ENCODE data around the gene DDX59.

The DDX59 gene

DNA sequence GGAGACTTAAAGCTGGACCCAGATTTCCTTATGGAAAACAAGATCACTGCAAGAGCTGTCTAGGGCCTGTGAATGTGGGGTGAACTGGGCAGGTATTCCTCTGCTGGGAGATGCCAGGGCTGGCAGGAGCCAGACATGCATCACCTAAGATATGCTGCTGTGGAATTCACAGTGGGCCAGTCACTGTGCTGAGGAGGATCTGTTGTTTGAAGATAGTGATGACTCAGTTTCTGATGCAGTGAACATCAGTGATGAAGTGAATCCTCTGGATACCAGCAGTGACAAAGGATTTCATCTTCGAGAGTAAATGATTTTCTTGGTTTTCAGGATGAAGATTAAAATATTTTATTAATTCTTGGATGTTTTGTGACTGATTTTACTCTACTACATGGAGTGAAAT lies 39.1 kb upstream of the DDX59 start:
- Histone ChIP-seq H3K9me3 (ENCODE audit: insufficient read depth, low read length, severe bottlenecking) (no peaks in the 10 kb centered on the region), H3K27ac (ENCODE audit: low read length) (no peak overlapping the region), H3K4me1 (ENCODE audit: insufficient read depth, low read length) (no peaks in the 10 kb centered on the region), H3K27me3 (ENCODE audit: insufficient read depth, low read length, poor library complexity) (no peaks in the 10 kb centered on the region), H3K4me3 (ENCODE audit: low read depth in 1 of 2, low read length in 2 of 2) (no peak overlapping the region), H3K4me2 (ENCODE audit: insufficient read depth, low read length) (no peak overlapping the region), H3K36me3 (ENCODE audit: insufficient read depth, low read length) (no peaks in the 10 kb centered on the region), H3K9ac (ENCODE audit: low read depth, low read length) (no peak overlapping the region), H3K79me2 (ENCODE audit: insufficient read depth, low read length) (no peaks in the 10 kb centered on the region), H4K20me1 (ENCODE audit: insufficient read depth, low read length) (no peaks in the 10 kb centered on the region), H2AFZ (ENCODE audit: low read depth, low read length) (no peak overlapping the region)
- DNase-seq (no peak), ATAC-seq (ENCODE audit: insufficient read depth, low read depth) (no peak)
- TF ChIP-seq, protein P1, sequence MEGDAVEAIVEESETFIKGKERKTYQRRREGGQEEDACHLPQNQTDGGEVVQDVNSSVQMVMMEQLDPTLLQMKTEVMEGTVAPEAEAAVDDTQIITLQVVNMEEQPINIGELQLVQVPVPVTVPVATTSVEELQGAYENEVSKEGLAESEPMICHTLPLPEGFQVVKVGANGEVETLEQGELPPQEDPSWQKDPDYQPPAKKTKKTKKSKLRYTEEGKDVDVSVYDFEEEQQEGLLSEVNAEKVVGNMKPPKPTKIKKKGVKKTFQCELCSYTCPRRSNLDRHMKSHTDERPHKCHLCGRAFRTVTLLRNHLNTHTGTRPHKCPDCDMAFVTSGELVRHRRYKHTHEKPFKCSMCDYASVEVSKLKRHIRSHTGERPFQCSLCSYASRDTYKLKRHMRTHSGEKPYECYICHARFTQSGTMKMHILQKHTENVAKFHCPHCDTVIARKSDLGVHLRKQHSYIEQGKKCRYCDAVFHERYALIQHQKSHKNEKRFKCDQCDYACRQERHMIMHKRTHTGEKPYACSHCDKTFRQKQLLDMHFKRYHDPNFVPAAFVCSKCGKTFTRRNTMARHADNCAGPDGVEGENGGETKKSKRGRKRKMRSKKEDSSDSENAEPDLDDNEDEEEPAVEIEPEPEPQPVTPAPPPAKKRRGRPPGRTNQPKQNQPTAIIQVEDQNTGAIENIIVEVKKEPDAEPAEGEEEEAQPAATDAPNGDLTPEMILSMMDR (IDR thresholded peaks at IDR 0.05; ENCODE audit: borderline replicate concordance, extremely low read depth, low read length, poor library complexity, severe bottlenecking) = no peak
- TF ChIP-seq EZH2 (IDR thresholded peaks at IDR 0.05; ENCODE audit: borderline replicate concordance, low read depth, low read length, severe bottlenecking) = no peak

DNA sequence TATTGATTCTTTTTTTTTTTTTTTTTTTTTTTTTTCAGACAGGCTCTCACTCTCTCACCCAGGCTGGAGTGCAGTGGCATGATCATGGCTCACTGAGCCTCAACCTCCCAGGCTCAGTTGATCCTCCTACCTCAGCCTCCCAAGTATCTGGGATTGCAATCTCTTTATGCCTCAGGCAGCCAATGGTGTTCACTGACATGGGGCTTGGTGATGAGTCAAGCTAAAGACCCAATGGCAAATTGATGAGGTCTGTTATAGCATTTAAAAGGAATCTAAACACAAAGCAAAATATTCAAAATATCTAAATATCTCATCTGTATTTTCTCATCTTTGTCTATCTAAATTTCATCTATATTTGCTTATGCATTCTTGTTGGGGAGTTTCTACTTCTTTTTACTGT lies 38.5 kb upstream of the DDX59 start:
- ATAC-seq (ENCODE audit: insufficient read depth, low read depth) = no peak
- Histone ChIP-seq H3K9me3 (ENCODE audit: insufficient read depth, low read length, severe bottlenecking) (no peaks in the 10 kb centered on the region), H3K4me1 (ENCODE audit: insufficient read depth, low read length) (no peaks in the 10 kb centered on the region), H3K4me3 (ENCODE audit: low read depth in 1 of 2, low read length in 2 of 2) (no peak overlapping the region), H4K20me1 (ENCODE audit: insufficient read depth, low read length) (no peaks in the 10 kb centered on the region), H3K27ac (ENCODE audit: low read length) (no peak overlapping the region), H3K79me2 (ENCODE audit: insufficient read depth, low read length) (no peaks in the 10 kb centered on the region), H2AFZ (ENCODE audit: low read depth, low read length) (no peak overlapping the region), H3K36me3 (ENCODE audit: insufficient read depth, low read length) (no peaks in the 10 kb centered on the region), H3K9ac (ENCODE audit: low read depth, low read length) (no peak overlapping the region), H3K4me2 (ENCODE audit: insufficient read depth, low read length) (no peak overlapping the region), H3K27me3 (ENCODE audit: insufficient read depth, low read length, poor library complexity) (no peaks in the 10 kb centered on the region)
- no peak for TF ChIP-seq EZH2 (IDR thresholded peaks at IDR 0.05; ENCODE audit: borderline replicate concordance, low read depth, low read length, severe bottlenecking)
- TF ChIP-seq, protein P1 (IDR thresholded peaks at IDR 0.05; ENCODE audit: borderline replicate concordance, extremely low read depth, low read length, poor library complexity, severe bottlenecking) = no peak
- no peak for DNase-seq

DNA sequence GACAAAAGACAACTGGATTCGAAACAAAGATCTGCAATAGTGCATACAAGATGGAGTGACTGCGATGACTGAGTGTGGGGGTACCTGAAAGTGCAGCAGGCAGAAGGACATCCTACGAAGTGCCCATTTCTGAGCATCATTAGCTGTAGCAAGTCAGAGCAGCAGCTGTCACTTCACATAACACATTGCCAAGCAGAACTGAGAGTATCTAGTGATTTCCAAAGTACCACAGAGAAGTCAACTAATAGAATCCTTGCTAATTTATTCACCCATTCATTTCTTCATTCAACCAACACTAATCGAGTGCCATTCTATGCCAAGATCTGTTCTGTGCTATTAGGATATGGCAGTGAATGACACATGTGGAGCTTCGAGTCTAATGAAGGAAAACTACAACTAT lies 37.4 kb upstream of the DDX59 start:
- ATAC-seq (ENCODE audit: insufficient read depth, low read depth) = no peak

More for the DNA sequence above, 37.4 kb upstream of the DDX59 start:
- no peaks in the 10 kb centered on the region for H3K36me3 ChIP-seq (ENCODE audit: insufficient read depth, low read length)
- H3K9ac ChIP-seq (ENCODE audit: low read depth, low read length) = no peak overlapping the region
- no peak for TF ChIP-seq EZH2 (IDR thresholded peaks at IDR 0.05; ENCODE audit: borderline replicate concordance, low read depth, low read length, severe bottlenecking)
- TF ChIP-seq, protein P1 (IDR thresholded peaks at IDR 0.05; ENCODE audit: borderline replicate concordance, extremely low read depth, low read length, poor library complexity, severe bottlenecking) = no peak
- H3K27me3 ChIP-seq (ENCODE audit: insufficient read depth, low read length, poor library complexity) = no peaks in the 10 kb centered on the region
- no peak for DNase-seq
- no peaks in the 10 kb centered on the region for H3K9me3 ChIP-seq (ENCODE audit: insufficient read depth, low read length, severe bottlenecking)
- H3K27ac ChIP-seq (ENCODE audit: low read length) = no peak overlapping the region
- H3K4me3 ChIP-seq (ENCODE audit: low read depth in 1 of 2, low read length in 2 of 2) = no peak overlapping the region
- no peak overlapping the region for H3K4me2 ChIP-seq (ENCODE audit: insufficient read depth, low read length)
- H2AFZ ChIP-seq (ENCODE audit: low read depth, low read length) = no peak overlapping the region
- H3K4me1 ChIP-seq (ENCODE audit: insufficient read depth, low read length) = no peaks in the 10 kb centered on the region
- H3K79me2 ChIP-seq (ENCODE audit: insufficient read depth, low read length) = no peaks in the 10 kb centered on the region
- no peaks in the 10 kb centered on the region for H4K20me1 ChIP-seq (ENCODE audit: insufficient read depth, low read length)

Measured in DND-41 (cell line).